GM06990 (cell line): Measurements from ENCODE around the gene RRAS.

Experiments
- DNase-seq: peaks from one replicate; pipeline ENCODE4 v3.0.0-alpha.2; 2011; ENCODE audit not compliant: insufficient read length; ENCODE audit errors: extremely low read depth
- H3K27me3 ChIP-seq: replicated peaks from 2 replicates; pipeline ENCODE4 v1.6.0; 2011; ENCODE audit warnings: low read length; ENCODE audit not compliant: control insufficient read depth, insufficient read depth
- H3K36me3 ChIP-seq: 2 replicates; pipeline ENCODE4 v1.5.1; 2011; ENCODE audit warnings: low read length; ENCODE audit not compliant: control insufficient read depth, insufficient read depth
- H3K4me3 ChIP-seq: replicated peaks from 2 replicates; pipeline ENCODE4 v1.5.1; 2011; ENCODE audit warnings: low read depth, mild to moderate bottlenecking, control low read depth, low read length
- CTCF ChIP-seq: IDR thresholded peaks from 2 replicates; pipeline ENCODE4 v1.5.1; 2011; ENCODE audit warnings: low read length, control low read depth, mild to moderate bottlenecking, inconsistent platforms; ENCODE audit not compliant: insufficient read depth, poor library complexity, severe bottlenecking

Gene RRAS

GRCh38 chr19:49640113-49640898 is at the start of gene RRAS:
Gene RRAS, minus strand, starts transcription at chr19:49640143. Its CDS starts 45 bp downstream, at chr19:49640098.
- Histone ChIP-seq H3K27me3 (no peaks in the 10 kb centered on the region), H3K4me3 (peak within 1 kb of the TSS; percentile 82), H3K36me3 (peaks cover 3% of the 10 kb centered on the region)
- peak; percentile 99 for DNase-seq
- no peak for TF ChIP-seq CTCF

GRCh38 chr19:49689133-49690078 is 49.5 kb upstream of the RRAS start, which contains the start of gene ADM5:
Gene ADM5, plus strand, starts transcription at chr19:49689594. Its CDS starts 244 bp downstream, at chr19:49689838.
- Histone ChIP-seq H3K27me3 (no peaks in the 10 kb centered on the region), H3K36me3 (peaks cover 25% of the 10 kb centered on the region), H3K4me3 (no peak within 1 kb of the TSS)
- peak; percentile 38 for TF ChIP-seq CTCF
- DNase-seq: no peak

- Histone ChIP-seq H3K4me3 (no peak overlapping the region), H3K27me3 (no peaks in the 10 kb centered on the region), H3K36me3 (peaks cover 33% of the 10 kb centered on the region)
- DNase-seq: no peak
- no peak for TF ChIP-seq CTCF
Observed at GRCh38 chr19:49688531-49689132, 48.7 kb upstream of the RRAS start.

- Histone ChIP-seq H3K27me3 (no peaks in the 10 kb centered on the region), H3K36me3 (peaks cover 34% of the 10 kb centered on the region), H3K4me3 (no peak overlapping the region)
- DNase-seq: no peak
- no peak for TF ChIP-seq CTCF
Observed at GRCh38 chr19:49687566-49688316, 47.8 kb upstream of the RRAS start.

- TF ChIP-seq CTCF: no peak
- H3K36me3 ChIP-seq: peaks cover 36% of the 10 kb centered on the region
- no peak overlapping the region for H3K4me3 ChIP-seq
- DNase-seq: no peak
- H3K27me3 ChIP-seq: no peaks in the 10 kb centered on the region
Observed at GRCh38 chr19:49687150-49687549, 47.2 kb upstream of the RRAS start.
